Measurements from ENCODE around the gene SPOCK1. TPM values are rescaled to one million over a fixed set of nuclear protein-coding genes. Genes with fewer than 3 reads are reported as not detected.

The SPOCK1 gene
- total RNA-seq, 1 donor = 231 TPM

- Histone ChIP-seq H3K36me3 (ENCODE audit: insufficient read depth, low read length) (no peaks in the 10 kb centered on the region), H3K4me2 (ENCODE audit: insufficient read depth, low read length) (no peak overlapping the region), H3K79me2 (ENCODE audit: insufficient read depth, low read length) (peaks cover 6% of the 10 kb centered on the region), H3K27ac (ENCODE audit: low read depth, low read length) (no peak overlapping the region), H3K4me1 (ENCODE audit: insufficient read depth, low read length) (peaks cover 23% of the 10 kb centered on the region), H3K27me3 (ENCODE audit: insufficient read depth, low read length) (no peaks in the 10 kb centered on the region), H3K9me3 (ENCODE audit: low read depth, low read length) (no peaks in the 10 kb centered on the region), H3K4me3 (ENCODE audit: insufficient read depth, low read length) (no peak overlapping the region), H2AFZ (ENCODE audit: low read length) (no peak overlapping the region), H4K20me1 (ENCODE audit: insufficient read depth, low read length) (peaks cover 47% of the 10 kb centered on the region)
- TF ChIP-seq CTCF (IDR thresholded peaks at IDR 0.05; ENCODE audit: extremely low read depth, low read depth, low read length) = no peak
- no peak for DNase-seq (ENCODE audit: insufficient read length, low spot score, missing footprints)
Observed at GRCh38 chr5:137342764-137343163, 156.4 kb downstream of the SPOCK1 start.

GRCh38 chr5:137341831-137342230 lies 157.3 kb downstream of the SPOCK1 start:
- Histone ChIP-seq H3K4me1 (ENCODE audit: insufficient read depth, low read length) (peaks cover 23% of the 10 kb centered on the region), H3K79me2 (ENCODE audit: insufficient read depth, low read length) (peaks cover 10% of the 10 kb centered on the region), H3K4me3 (ENCODE audit: insufficient read depth, low read length) (no peak overlapping the region), H3K36me3 (ENCODE audit: insufficient read depth, low read length) (no peaks in the 10 kb centered on the region), H3K4me2 (ENCODE audit: insufficient read depth, low read length) (no peak overlapping the region), H4K20me1 (ENCODE audit: insufficient read depth, low read length) (peaks cover 53% of the 10 kb centered on the region), H3K9me3 (ENCODE audit: low read depth, low read length) (no peaks in the 10 kb centered on the region), H3K27me3 (ENCODE audit: insufficient read depth, low read length) (no peaks in the 10 kb centered on the region), H2AFZ (ENCODE audit: low read length) (no peak overlapping the region), H3K27ac (ENCODE audit: low read depth, low read length) (no peak overlapping the region)
- no peak for DNase-seq (ENCODE audit: insufficient read length, low spot score, missing footprints)
- no peak for TF ChIP-seq CTCF (IDR thresholded peaks at IDR 0.05; ENCODE audit: extremely low read depth, low read depth, low read length)

GRCh38 chr5:137340881-137341280 lies 158.2 kb downstream of the SPOCK1 start:
- Histone ChIP-seq H2AFZ (ENCODE audit: low read length) (no peak overlapping the region), H3K36me3 (ENCODE audit: insufficient read depth, low read length) (no peaks in the 10 kb centered on the region), H3K4me1 (ENCODE audit: insufficient read depth, low read length) (peaks cover 23% of the 10 kb centered on the region), H4K20me1 (ENCODE audit: insufficient read depth, low read length) (peaks cover 57% of the 10 kb centered on the region), H3K4me3 (ENCODE audit: insufficient read depth, low read length) (no peak overlapping the region), H3K27me3 (ENCODE audit: insufficient read depth, low read length) (no peaks in the 10 kb centered on the region), H3K79me2 (ENCODE audit: insufficient read depth, low read length) (peaks cover 10% of the 10 kb centered on the region), H3K4me2 (ENCODE audit: insufficient read depth, low read length) (no peak overlapping the region), H3K9me3 (ENCODE audit: low read depth, low read length) (no peaks in the 10 kb centered on the region), H3K27ac (ENCODE audit: low read depth, low read length) (no peak overlapping the region)
- no peak for DNase-seq (ENCODE audit: insufficient read length, low spot score, missing footprints)
- no peak for TF ChIP-seq CTCF (IDR thresholded peaks at IDR 0.05; ENCODE audit: extremely low read depth, low read depth, low read length)

DNA sequence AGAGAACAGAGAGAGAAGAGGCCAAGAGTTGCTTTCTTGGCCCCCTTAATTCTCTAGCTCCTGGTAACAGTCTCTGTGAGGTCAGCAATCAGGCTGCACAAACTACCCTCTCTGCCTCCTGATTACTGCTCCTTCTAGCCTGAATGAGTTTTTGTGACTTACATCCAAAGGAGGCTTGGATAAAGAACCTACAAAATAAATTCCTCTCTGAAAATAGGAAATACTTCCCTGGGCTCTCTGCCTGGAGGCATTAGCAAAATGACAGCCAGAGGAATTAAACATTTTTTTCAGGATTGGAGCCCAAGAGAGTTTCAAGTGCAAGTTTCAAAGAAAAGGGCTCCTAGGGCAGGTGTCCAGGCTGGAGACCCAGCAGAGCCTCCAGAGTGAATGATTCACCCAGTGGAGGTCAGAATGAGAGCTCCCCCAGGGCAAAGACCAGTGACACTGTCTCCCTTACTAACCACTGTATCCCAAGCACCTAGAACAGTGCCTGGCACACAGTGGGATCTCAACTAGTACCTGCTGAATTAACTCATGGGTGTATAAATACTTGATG lies 162.5 kb downstream of the SPOCK1 start:
- H3K4me2 ChIP-seq (ENCODE audit: insufficient read depth, low read length) = no peak overlapping the region
- TF ChIP-seq CTCF (IDR thresholded peaks at IDR 0.05; ENCODE audit: extremely low read depth, low read depth, low read length) = no peak
- H3K79me2 ChIP-seq (ENCODE audit: insufficient read depth, low read length) = peaks cover 9% of the 10 kb centered on the region
- no peaks in the 10 kb centered on the region for H3K27me3 ChIP-seq (ENCODE audit: insufficient read depth, low read length)
- H4K20me1 ChIP-seq (ENCODE audit: insufficient read depth, low read length) = peaks cover 67% of the 10 kb centered on the region
- no peak overlapping the region for H3K27ac ChIP-seq (ENCODE audit: low read depth, low read length)
- no peak overlapping the region for H2AFZ ChIP-seq (ENCODE audit: low read length)
- no peaks in the 10 kb centered on the region for H3K36me3 ChIP-seq (ENCODE audit: insufficient read depth, low read length)
- DNase-seq (ENCODE audit: insufficient read length, low spot score, missing footprints) = no peak
- no peaks in the 10 kb centered on the region for H3K9me3 ChIP-seq (ENCODE audit: low read depth, low read length)
- H3K4me3 ChIP-seq (ENCODE audit: insufficient read depth, low read length) = no peak overlapping the region
- H3K4me1 ChIP-seq (ENCODE audit: insufficient read depth, low read length) = no peaks in the 10 kb centered on the region
